ENCODE data around the gene DNAJB11. TPM values are rescaled to one million over a fixed set of nuclear protein-coding genes. Genes with fewer than 3 reads are reported as not detected.
A peak's percentile ranks its signal among the peaks of the same experiment; 100 is the strongest.
"Not testable (repeated sequence)": the region's sequence is repeated elsewhere in the genome, so short reads cannot be mapped to it uniquely, and the experiment has no call there.

DNAJB11 gene
- total RNA-seq, 1 donor from 2014 or later = 34.6 TPM

- intact Hi-C loops (cut with DNase I) = no loop called here
- no peak for TF ChIP-seq POLR2AphosphoS5 (IDR thresholded peaks at IDR 0.05; ENCODE audit: insufficient read depth in 1 of 2, low read depth in 1 of 2)
- no peak for TF ChIP-seq CTCF (IDR thresholded peaks at IDR 0.05)
- TF ChIP-seq POLR2A (IDR thresholded peaks at IDR 0.05) = no peak
- Histone ChIP-seq H3K27me3 (no peaks in the 10 kb centered on the region), H3K36me3 (no peaks in the 10 kb centered on the region), H3K27ac (no peak overlapping the region), H3K4me3 (no peak overlapping the region), H3K9me3 (no peaks in the 10 kb centered on the region), H3K4me1 (no peaks in the 10 kb centered on the region)
- peak in 1 of 2 donors; percentile 28 for DNase-seq (ENCODE audit: extremely low spot score in 2 of 2)
Observed at GRCh38 chr3:186630950-186631641, 60.6 kb downstream of the DNAJB11 start.

- TF ChIP-seq POLR2AphosphoS5 (IDR thresholded peaks at IDR 0.05; ENCODE audit: insufficient read depth in 1 of 2, low read depth in 1 of 2) (peak in 1 of 2 donors; percentile 59), CTCF (IDR thresholded peaks at IDR 0.05) (no peak)
Observed at GRCh38 chr3:186633481-186633880, 63.0 kb downstream of the DNAJB11 start.

GRCh38 chr3:186634207-186634606, 63.7 kb downstream of the DNAJB11 start:
- H3K27me3 ChIP-seq; H3K4me1 ChIP-seq; H3K36me3 ChIP-seq; H3K4me3 ChIP-seq; H3K9me3 ChIP-seq; H3K27ac ChIP-seq; intact Hi-C loops (cut with DNase I): not testable (repeated sequence)
- DNase-seq (ENCODE audit: extremely low spot score in 2 of 2) = peak in 1 of 2 donors; percentile 14

More at GRCh38 chr3:186633481-186633880, 63.0 kb downstream of the DNAJB11 start:
- no peaks in the 10 kb centered on the region for H3K9me3 ChIP-seq
- no peaks in the 10 kb centered on the region for H3K27me3 ChIP-seq
- H3K4me3 ChIP-seq = no peak overlapping the region
- no peaks in the 10 kb centered on the region for H3K36me3 ChIP-seq
- no peak overlapping the region for H3K27ac ChIP-seq
- no peaks in the 10 kb centered on the region for H3K4me1 ChIP-seq
- no peak for DNase-seq (ENCODE audit: extremely low spot score in 2 of 2)
- intact Hi-C loops (cut with DNase I) = no loop called here

Small RNA genes within 50 kb of the gene (small RNA-seq; reads per million reads assigned to genes)
- not detected for gene RF00017

Other genes with a start within 250 kb of the DNAJB11 start
- 2.5 TPM for gene DGKG, start 208.5 kb upstream of the DNAJB11 start, total RNA-seq
- gene CRYGS, start 26.3 kb upstream of the DNAJB11 start, total RNA-seq = not detected
- gene TBCCD1, start 3.4 kb upstream of the DNAJB11 start, total RNA-seq = 10.6 TPM
- not detected for gene AHSG, start 42.3 kb downstream of the DNAJB11 start, total RNA-seq
- 3.7 TPM for gene FETUB, start 69.7 kb downstream of the DNAJB11 start, total RNA-seq
- gene HRG, start 95.3 kb downstream of the DNAJB11 start, total RNA-seq = 0.25 TPM
- gene KNG1, start 146.6 kb downstream of the DNAJB11 start, total RNA-seq = not detected
- gene EIF4A2, start 212.9 kb downstream of the DNAJB11 start, total RNA-seq = 375 TPM
- 8.3 TPM for gene RFC4, start 235.8 kb downstream of the DNAJB11 start, total RNA-seq

Data from vagina (tissue), 2 donors.